Stimulated activated CD4-positive, alpha-beta T cell treated with anti-CD3 and anti-CD28 coated beads, Interleukin-12 subunit alpha, Interleukin-12 subunit beta, amount 100 ng/mL, for 24 hours (primary cell): ENCODE data around the gene MYO3B.
"Not testable (repeated sequence)": the region's sequence is repeated elsewhere in the genome, so short reads cannot be mapped to it uniquely, and the experiment has no call there.

Experiments
- DNase-seq, 2 experiments: peaks; one replicate each; pipeline ENCODE4 v3.0.0-alpha.2; 2020; ENCODE audit warnings: low read depth in 2 of 2

Gene MYO3B

GRCh38 chr2:170420961-170421687 lies 243.2 kb downstream of the MYO3B start:
- DNase-seq: no peak

- no peak for DNase-seq
Measured at GRCh38 chr2:170423919-170424318, 246.0 kb downstream of the MYO3B start.

GRCh38 chr2:170425281-170425751 lies 247.4 kb downstream of the MYO3B start:
- DNase-seq: no peak

- DNase-seq: no peak
Measured at GRCh38 chr2:170428868-170429267, 250.9 kb downstream of the MYO3B start.

GRCh38 chr2:170432823-170433222 lies 254.9 kb downstream of the MYO3B start:
- no peak for DNase-seq

- no peak for DNase-seq
Measured at GRCh38 chr2:170433448-170433847, 255.5 kb downstream of the MYO3B start.

GRCh38 chr2:170434396-170434795 lies 256.4 kb downstream of the MYO3B start:
- not testable (repeated sequence) for DNase-seq

GRCh38 chr2:170434900-170435621 lies 257.1 kb downstream of the MYO3B start:
- no peak for DNase-seq

- no peak for DNase-seq
Measured at GRCh38 chr2:170436077-170436943, 258.4 kb downstream of the MYO3B start.

- no peak for DNase-seq
Measured at GRCh38 chr2:170446078-170446477, 268.1 kb downstream of the MYO3B start.

- DNase-seq: no peak
Measured at GRCh38 chr2:170449034-170449433, 271.1 kb downstream of the MYO3B start.

- DNase-seq: no peak
Measured at GRCh38 chr2:170454471-170455372, 276.8 kb downstream of the MYO3B start.

- DNase-seq: no peak
Measured at GRCh38 chr2:170455617-170456426, 277.9 kb downstream of the MYO3B start.

- DNase-seq: no peak
Measured at GRCh38 chr2:170456914-170457313, 279.0 kb downstream of the MYO3B start.

GRCh38 chr2:170457742-170458141 lies 279.8 kb downstream of the MYO3B start:
- DNase-seq: no peak

- no peak for DNase-seq
Measured at GRCh38 chr2:170461889-170462288, 283.9 kb downstream of the MYO3B start.

GRCh38 chr2:170462433-170463205 lies 284.7 kb downstream of the MYO3B start:
- DNase-seq: no peak

GRCh38 chr2:170463206-170463537 lies 285.2 kb downstream of the MYO3B start:
- no peak for DNase-seq

- no peak for DNase-seq
Measured at GRCh38 chr2:170464268-170464667, 286.3 kb downstream of the MYO3B start.

GRCh38 chr2:170465241-170465640 lies 287.3 kb downstream of the MYO3B start:
- DNase-seq: no peak
